ENCODE data around the gene IFNA1.

IFNA1 gene

GRCh38 chr9:21395778-21396717 lies 44.2 kb upstream of the IFNA1 start (continued):
- TF ChIP-seq ZNF548 (tag by site-specific recombination; IDR thresholded peaks at IDR 0.05) (no peak), ZNF24 (tag by site-specific recombination; IDR thresholded peaks at IDR 0.05) (no peak), ZNF223 (tag by site-specific recombination; IDR thresholded peaks at IDR 0.05) (no peak), ZNF394 (tag by site-specific recombination; IDR thresholded peaks at IDR 0.05; ENCODE audit: borderline replicate concordance) (no peak), OVOL3 (tag by site-specific recombination; IDR thresholded peaks at IDR 0.05) (no peak), ZNF121 (tag by site-specific recombination; IDR thresholded peaks at IDR 0.05) (peak; percentile 92), ZNF248 (tag by site-specific recombination; IDR thresholded peaks at IDR 0.05) (no peak), ZNF664 (tag by site-specific recombination; IDR thresholded peaks at IDR 0.05) (no peak), PRDM1 (tag by site-specific recombination; IDR thresholded peaks at IDR 0.05) (no peak), WT1 (tag by site-specific recombination; IDR thresholded peaks at IDR 0.05) (no peak), ZNF701 (tag by site-specific recombination; IDR thresholded peaks at IDR 0.05) (no peak), ZNF501 (tag by site-specific recombination; IDR thresholded peaks at IDR 0.05) (0 out of 2 replicates have a peak, but pooled peaks have one; percentile 29), ZNF600 (tag by site-specific recombination; IDR thresholded peaks at IDR 0.05) (no peak), ZFP41 (tag by site-specific recombination; IDR thresholded peaks at IDR 0.05; ENCODE audit: borderline replicate concordance) (no peak), ZNF221 (tag by site-specific recombination; IDR thresholded peaks at IDR 0.05; ENCODE audit: borderline replicate concordance) (no peak), ZNF416 (tag by site-specific recombination; IDR thresholded peaks at IDR 0.05) (no peak), ZNF623 (tag by site-specific recombination; IDR thresholded peaks at IDR 0.05) (no peak), KLF7 (tag by site-specific recombination; IDR thresholded peaks at IDR 0.05; ENCODE audit: borderline replicate concordance) (no peak), ZSCAN16 (tag by site-specific recombination; IDR thresholded peaks at IDR 0.05) (no peak), BCL6B (tag by site-specific recombination; IDR thresholded peaks at IDR 0.05) (no peak), ZNF677 (tag by site-specific recombination; IDR thresholded peaks at IDR 0.05) (no peak), ZNF658 (tag by site-specific recombination; IDR thresholded peaks at IDR 0.05) (no peak), ZBTB21 (tag by site-specific recombination; IDR thresholded peaks at IDR 0.05) (no peak), ZNF335 (tag by site-specific recombination; conservative IDR thresholded peaks at IDR 0.05) (0 out of 2 replicates have a peak, but pooled peaks have one; percentile 45), SCRT2 (tag by site-specific recombination; IDR thresholded peaks at IDR 0.05) (no peak), ZNF324 (tag by site-specific recombination; IDR thresholded peaks at IDR 0.05) (no peak)
- TF ChIP-seq, protein P1, sequence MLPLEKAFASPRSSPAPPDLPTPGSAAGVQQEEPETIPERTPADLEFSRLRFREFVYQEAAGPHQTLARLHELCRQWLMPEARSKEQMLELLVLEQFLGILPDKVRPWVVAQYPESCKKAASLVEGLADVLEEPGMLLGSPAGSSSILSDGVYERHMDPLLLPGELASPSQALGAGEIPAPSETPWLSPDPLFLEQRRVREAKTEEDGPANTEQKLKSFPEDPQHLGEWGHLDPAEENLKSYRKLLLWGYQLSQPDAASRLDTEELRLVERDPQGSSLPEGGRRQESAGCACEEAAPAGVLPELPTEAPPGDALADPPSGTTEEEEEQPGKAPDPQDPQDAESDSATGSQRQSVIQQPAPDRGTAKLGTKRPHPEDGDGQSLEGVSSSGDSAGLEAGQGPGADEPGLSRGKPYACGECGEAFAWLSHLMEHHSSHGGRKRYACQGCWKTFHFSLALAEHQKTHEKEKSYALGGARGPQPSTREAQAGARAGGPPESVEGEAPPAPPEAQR (tag by site-specific recombination; IDR thresholded peaks at IDR 0.05), result no peak
- TF ChIP-seq, protein P2, sequence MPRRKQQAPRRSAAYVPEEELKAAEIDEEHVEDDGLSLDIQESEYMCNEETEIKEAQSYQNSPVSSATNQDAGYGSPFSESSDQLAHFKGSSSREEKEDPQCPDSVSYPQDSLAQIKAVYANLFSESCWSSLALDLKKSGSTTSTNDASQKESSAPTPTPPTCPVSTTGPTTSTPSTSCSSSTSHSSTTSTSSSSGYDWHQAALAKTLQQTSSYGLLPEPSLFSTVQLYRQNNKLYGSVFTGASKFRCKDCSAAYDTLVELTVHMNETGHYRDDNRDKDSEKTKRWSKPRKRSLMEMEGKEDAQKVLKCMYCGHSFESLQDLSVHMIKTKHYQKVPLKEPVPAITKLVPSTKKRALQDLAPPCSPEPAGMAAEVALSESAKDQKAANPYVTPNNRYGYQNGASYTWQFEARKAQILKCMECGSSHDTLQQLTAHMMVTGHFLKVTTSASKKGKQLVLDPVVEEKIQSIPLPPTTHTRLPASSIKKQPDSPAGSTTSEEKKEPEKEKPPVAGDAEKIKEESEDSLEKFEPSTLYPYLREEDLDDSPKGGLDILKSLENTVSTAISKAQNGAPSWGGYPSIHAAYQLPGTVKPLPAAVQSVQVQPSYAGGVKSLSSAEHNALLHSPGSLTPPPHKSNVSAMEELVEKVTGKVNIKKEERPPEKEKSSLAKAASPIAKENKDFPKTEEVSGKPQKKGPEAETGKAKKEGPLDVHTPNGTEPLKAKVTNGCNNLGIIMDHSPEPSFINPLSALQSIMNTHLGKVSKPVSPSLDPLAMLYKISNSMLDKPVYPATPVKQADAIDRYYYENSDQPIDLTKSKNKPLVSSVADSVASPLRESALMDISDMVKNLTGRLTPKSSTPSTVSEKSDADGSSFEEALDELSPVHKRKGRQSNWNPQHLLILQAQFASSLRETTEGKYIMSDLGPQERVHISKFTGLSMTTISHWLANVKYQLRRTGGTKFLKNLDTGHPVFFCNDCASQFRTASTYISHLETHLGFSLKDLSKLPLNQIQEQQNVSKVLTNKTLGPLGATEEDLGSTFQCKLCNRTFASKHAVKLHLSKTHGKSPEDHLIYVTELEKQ (tag by site-specific recombination; IDR thresholded peaks at IDR 0.05; ENCODE audit: borderline replicate concordance), result no peak
- TF ChIP-seq, protein P3, sequence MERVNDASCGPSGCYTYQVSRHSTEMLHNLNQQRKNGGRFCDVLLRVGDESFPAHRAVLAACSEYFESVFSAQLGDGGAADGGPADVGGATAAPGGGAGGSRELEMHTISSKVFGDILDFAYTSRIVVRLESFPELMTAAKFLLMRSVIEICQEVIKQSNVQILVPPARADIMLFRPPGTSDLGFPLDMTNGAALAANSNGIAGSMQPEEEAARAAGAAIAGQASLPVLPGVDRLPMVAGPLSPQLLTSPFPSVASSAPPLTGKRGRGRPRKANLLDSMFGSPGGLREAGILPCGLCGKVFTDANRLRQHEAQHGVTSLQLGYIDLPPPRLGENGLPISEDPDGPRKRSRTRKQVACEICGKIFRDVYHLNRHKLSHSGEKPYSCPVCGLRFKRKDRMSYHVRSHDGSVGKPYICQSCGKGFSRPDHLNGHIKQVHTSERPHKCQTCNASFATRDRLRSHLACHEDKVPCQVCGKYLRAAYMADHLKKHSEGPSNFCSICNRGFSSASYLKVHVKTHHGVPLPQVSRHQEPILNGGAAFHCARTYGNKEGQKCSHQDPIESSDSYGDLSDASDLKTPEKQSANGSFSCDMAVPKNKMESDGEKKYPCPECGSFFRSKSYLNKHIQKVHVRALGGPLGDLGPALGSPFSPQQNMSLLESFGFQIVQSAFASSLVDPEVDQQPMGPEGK (tag by site-specific recombination; IDR thresholded peaks at IDR 0.05), result 0 out of 2 replicates have a peak, but pooled peaks have one; percentile 15

All from HEK293 (cell line).